Superior temporal gyrus (tissue), 1 donor: ENCODE results near the gene CORO2A.
"Not testable (repeated sequence)": the region's sequence is repeated elsewhere in the genome, so short reads cannot be mapped to it uniquely, and the experiment has no call there.

Experiments
- DNase-seq: peaks from one replicate; pipeline ENCODE4 v3.0.0-alpha.2; 2016; ENCODE audit errors: extremely low spot score

CORO2A gene

DNA sequence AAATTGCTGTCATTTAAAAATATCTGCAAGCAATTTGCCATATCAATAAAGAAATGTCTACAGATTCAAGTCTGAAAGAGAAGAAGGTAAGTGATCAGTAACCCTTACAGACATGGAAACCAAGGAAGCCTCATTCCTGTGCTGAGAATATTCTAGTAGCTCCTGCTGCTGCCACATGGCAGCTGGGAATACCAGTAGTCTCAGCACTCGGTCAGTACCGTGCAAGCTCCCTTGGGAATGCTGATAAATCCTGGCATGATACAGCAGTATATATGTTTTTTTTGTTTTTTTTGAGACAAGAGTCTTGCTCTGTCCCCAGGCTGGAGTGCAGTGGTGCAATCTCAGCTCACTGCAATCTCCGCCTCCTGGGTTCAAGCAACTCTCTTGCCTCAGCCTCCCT is 108.0 kb downstream of the CORO2A start:
- no peak for DNase-seq

DNA sequence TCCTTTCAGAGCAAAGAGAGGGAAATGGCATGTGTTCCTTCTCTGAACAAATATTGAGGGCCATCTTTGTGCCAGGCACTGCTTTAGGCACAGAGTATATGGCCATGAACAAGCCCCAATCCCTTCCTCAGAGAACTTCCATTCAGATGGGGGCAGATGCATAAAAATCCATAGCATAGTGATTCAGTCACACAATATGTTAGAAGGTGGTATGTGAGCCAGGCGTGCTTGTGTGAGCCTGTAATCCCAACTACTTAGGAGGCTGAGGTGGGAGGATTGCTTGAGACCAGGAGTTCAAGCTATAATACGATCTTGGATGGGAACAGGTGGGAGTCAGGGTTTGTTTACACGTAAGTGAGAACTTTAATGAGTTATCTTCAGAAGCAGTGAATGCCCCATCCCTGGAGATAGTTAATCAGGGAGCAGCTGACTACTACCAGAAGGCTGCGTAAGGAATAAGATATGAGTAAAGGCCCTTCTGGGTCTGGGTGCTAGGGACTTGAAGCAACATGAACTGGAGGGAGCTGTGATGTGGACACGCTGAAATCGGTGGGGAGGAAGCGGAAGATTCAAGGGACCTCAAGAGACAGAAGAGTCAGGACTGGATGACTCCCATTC is 108.8 kb downstream of the CORO2A start:
- DNase-seq, result no peak

DNA sequence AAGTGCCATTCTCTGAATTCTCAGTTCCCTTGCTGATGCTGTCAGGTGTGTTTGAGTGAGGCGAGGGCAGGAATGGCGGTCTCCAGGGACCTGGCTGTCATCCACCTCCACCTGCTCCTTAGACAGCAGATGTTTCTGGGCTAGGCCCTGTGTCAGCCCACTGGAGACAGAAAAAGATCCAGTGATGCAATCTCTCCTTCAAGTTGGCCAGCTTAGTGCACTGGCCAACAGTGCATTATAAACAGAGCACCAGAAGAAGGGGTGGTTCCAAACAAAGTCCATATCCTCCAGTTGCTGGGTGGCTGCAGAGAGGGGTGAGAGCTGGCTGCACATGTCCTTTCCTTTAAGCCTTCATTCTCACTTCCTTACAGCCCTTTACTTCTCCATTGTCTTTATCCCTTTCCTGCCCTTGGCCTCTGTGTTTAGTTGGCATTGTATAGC is 109.4 kb downstream of the CORO2A start:
- DNase-seq, result no peak

- no peak for DNase-seq
These were observed 110.8 kb downstream of the CORO2A start for GRCh38 chr9:98081477-98082219.

- DNase-seq, result no peak
These were observed 111.7 kb downstream of the CORO2A start for GRCh38 chr9:98080780-98081179.

- no peak for DNase-seq
These were observed 112.1 kb downstream of the CORO2A start for GRCh38 chr9:98080326-98080725.

DNA sequence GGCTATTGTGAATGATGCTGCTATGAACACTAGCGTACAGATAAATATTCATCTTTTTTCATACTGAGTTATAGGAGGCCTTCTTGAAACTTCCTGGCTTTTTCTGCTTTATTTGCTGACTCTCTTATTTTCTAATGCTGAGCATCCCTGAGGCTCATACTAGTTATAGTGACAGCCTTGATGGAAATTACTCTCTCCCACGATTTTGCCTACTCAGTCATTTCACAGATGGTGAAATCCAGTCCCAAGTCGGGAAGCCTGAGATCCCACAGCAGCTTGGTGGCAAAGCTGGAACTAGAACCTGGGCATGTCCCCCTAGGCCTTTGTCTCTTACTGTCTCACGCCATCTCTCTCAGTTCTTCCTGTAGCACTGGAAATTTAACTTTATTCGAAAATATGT is 113.5 kb downstream of the CORO2A start:
- no peak for DNase-seq

- not testable (repeated sequence) for DNase-seq
These were observed 115.9 kb downstream of the CORO2A start for GRCh38 chr9:98076514-98076890.

DNA sequence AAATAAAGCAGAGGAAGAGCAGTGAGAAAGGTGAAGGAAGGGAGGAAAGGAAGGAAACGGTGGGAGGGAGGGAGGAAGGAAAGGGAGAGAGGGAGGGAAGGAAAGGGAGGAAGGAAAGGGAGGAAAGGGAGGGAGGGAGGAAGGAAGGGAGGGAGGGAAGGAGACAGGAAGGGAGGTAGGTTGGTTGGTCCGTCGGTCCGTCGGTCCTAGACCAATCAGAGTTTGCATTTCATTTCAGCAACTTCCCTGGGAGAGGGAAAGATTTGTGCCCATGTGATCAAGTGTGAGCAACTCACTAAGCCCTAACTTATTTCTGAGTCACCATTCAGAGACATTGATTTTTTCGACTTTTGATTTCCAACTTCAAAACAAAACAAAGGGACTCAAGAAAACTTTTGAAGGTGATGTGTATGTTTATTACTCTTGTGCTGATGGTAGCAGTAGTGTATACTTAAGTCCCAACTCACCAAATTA is 117.1 kb downstream of the CORO2A start:
- DNase-seq, result no peak

DNA sequence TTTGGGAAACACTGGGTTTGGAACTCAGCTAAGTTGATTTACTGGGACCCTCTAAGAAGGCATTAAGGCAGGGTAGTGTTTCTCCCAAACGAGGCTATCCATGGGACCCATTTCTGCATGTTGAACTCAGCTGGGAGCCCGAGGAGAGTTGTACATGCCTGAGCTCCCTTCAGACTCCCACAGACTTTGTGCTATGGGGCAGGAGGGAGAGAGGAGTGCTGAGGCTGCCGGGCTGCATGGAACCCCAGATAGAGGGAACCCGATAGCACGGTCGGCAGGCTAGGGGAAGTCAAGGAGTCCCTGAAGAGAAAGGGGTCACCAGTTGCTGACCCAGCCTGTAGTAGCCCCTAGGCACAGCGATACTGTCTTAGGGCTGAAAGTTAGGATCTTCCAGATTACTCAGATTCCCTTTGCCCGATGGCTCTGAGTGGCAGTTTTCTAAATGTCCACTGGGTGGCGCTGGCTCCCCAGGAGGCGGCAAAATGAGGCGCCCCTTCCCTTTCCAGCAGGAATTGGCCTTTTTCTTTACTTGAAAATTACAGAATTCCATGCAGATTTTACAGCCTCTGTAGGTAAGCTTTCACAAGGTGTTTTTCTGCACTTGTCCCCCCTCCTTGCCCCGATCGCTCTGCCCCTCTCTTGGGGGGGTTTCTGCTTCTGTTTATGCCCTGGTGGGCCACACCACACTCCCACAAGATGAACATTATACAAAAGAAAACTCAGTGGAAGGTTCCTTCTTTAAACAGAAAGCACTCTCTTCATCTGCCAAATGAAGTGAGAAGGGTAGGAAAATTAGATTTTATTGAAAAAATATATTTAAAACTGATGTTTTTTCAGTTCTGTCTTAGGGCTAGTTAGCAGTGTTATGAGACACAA is 118.1 kb downstream of the CORO2A start:
- DNase-seq, result peak; percentile 82

GRCh38 chr9:98071737-98072136 is 120.7 kb downstream of the CORO2A start:
- DNase-seq, result no peak
